GOT3 (cell line): Measurements from ENCODE around the gene LPO.

ENCODE experiments used
- DNase-seq: peaks from one replicate; lab custom pipeline; 2025; ENCODE audit warnings: mixed read lengths; lab: John Stamatoyannopoulos, UW

LPO gene

GRCh38 chr17:58317421-58318064 lies 79.2 kb downstream of the LPO start:
- DNase-seq, result no peak

GRCh38 chr17:58318065-58318481 lies 79.7 kb downstream of the LPO start:
- DNase-seq, result no peak
